ENCODE data around the gene AXIN1. TPM values are rescaled to one million over a fixed set of nuclear protein-coding genes. Genes with fewer than 3 reads are reported as not detected.
A peak's percentile ranks its signal among the peaks of the same experiment; 100 is the strongest.

AXIN1 gene
- total and polyA plus RNA-seq, 9 of the 15 experiments (the other 6 are each of a cell fraction or from before 2014, with no cell fraction given), result 0.42 to 58.0 (median 25.9) TPM

DNA sequence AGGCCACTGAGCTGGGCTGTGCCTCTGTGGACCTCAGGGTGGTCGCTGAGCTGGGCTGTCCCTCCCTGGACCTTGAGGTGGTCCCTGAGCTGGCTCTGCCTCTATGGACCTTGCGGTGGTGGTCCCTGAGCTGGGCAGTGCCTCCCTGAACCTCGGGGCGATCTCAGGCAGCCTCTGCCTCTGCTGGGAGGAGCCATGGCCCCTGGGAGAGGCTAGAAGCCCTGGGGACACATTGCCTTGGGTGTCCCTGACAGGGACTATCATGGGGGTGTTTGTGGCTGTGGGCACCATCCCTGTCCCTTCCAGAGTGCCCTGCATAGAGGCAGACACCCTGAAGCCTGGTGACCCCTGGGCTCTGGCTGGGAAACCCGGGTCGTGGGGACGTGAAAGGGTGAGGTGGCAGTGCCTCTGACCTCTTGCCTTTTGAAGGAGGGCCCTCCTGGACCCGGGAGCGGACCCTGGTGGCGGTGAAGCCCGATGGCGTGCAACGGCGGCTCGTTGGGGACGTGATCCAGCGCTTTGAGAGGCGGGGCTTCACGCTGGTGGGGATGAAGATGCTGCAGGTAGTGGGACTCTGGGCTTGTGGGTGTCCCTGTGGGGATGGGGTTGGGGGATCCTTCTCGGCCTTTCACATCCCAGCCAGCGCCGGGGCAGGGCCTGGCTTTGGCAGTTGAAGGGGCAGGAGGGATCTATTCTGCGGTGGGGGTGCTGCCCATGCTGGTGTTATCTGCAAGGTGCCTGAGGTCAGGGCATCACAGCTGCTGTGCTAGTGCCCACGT, 46.2 kb upstream of the AXIN1 start (continued):
- no peak for TF ChIP-seq TAF15 (IDR thresholded peaks at IDR 0.05; ENCODE audit: low read depth, low read length)
- TF ChIP-seq FUS (optimal IDR thresholded peaks at IDR 0.05; ENCODE audit: low read depth, low read length), result no peak
- no peak for TF ChIP-seq SOX6 (IDR thresholded peaks at IDR 0.05)
- TF ChIP-seq CREM (IDR thresholded peaks at IDR 0.05; ENCODE audit: low read depth), result 0 out of 2 replicates have a peak, but pooled peaks have one; percentile 20
- no peak for TF ChIP-seq PHB (CRISPR knock-in tag; IDR thresholded peaks at IDR 0.05)
- no peak for TF ChIP-seq CCAR2 (IDR thresholded peaks at IDR 0.05; ENCODE audit: low read depth, low read length)
- no peak for TF ChIP-seq ZSCAN29 (IDR thresholded peaks at IDR 0.05)
- TF ChIP-seq SIX5 (IDR thresholded peaks at IDR 0.05; ENCODE audit: borderline replicate concordance in 1 of 2, insufficient read depth in 1 of 2, low read depth in 1 of 2, low read length in 2 of 2), result 0 out of 4 replicates have a peak, but pooled peaks of 1 of the 2 experiments have one; percentile 13
- TF ChIP-seq KAT7 (CRISPR knock-in tag; IDR thresholded peaks at IDR 0.05; ENCODE audit: borderline replicate concordance), result no peak
- peak in 1 of 2 experiments; percentile 27; a peak in 1 of 4 replicates for TF ChIP-seq KDM1A (IDR thresholded peaks at IDR 0.05)
- TF ChIP-seq, protein P1, sequence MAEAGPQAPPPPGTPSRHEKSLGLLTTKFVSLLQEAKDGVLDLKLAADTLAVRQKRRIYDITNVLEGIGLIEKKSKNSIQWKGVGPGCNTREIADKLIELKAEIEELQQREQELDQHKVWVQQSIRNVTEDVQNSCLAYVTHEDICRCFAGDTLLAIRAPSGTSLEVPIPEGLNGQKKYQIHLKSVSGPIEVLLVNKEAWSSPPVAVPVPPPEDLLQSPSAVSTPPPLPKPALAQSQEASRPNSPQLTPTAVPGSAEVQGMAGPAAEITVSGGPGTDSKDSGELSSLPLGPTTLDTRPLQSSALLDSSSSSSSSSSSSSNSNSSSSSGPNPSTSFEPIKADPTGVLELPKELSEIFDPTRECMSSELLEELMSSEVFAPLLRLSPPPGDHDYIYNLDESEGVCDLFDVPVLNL (CRISPR knock-in tag; IDR thresholded peaks at IDR 0.05; ENCODE audit: low read depth), result no peak
- TF ChIP-seq, protein P2, sequence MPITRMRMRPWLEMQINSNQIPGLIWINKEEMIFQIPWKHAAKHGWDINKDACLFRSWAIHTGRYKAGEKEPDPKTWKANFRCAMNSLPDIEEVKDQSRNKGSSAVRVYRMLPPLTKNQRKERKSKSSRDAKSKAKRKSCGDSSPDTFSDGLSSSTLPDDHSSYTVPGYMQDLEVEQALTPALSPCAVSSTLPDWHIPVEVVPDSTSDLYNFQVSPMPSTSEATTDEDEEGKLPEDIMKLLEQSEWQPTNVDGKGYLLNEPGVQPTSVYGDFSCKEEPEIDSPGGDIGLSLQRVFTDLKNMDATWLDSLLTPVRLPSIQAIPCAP (CRISPR knock-in tag; IDR thresholded peaks at IDR 0.05; ENCODE audit: borderline replicate concordance), result no peak
- TF ChIP-seq, protein P3, sequence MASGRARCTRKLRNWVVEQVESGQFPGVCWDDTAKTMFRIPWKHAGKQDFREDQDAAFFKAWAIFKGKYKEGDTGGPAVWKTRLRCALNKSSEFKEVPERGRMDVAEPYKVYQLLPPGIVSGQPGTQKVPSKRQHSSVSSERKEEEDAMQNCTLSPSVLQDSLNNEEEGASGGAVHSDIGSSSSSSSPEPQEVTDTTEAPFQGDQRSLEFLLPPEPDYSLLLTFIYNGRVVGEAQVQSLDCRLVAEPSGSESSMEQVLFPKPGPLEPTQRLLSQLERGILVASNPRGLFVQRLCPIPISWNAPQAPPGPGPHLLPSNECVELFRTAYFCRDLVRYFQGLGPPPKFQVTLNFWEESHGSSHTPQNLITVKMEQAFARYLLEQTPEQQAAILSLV (tag; IDR thresholded peaks at IDR 0.05), result no peak
- no peak for TF ChIP-seq RFX5 (IDR thresholded peaks at IDR 0.05; ENCODE audit: low read depth, low read length)
- TF ChIP-seq, protein P4, sequence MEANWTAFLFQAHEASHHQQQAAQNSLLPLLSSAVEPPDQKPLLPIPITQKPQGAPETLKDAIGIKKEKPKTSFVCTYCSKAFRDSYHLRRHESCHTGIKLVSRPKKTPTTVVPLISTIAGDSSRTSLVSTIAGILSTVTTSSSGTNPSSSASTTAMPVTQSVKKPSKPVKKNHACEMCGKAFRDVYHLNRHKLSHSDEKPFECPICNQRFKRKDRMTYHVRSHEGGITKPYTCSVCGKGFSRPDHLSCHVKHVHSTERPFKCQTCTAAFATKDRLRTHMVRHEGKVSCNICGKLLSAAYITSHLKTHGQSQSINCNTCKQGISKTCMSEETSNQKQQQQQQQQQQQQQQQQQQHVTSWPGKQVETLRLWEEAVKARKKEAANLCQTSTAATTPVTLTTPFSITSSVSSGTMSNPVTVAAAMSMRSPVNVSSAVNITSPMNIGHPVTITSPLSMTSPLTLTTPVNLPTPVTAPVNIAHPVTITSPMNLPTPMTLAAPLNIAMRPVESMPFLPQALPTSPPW (CRISPR knock-in tag; IDR thresholded peaks at IDR 0.05), result no peak
- no peak for TF ChIP-seq CBFA2T3 (IDR thresholded peaks at IDR 0.05)
- TF ChIP-seq BDP1 (IDR thresholded peaks at IDR 0.05; ENCODE audit: insufficient read depth, insufficient read length), result no peak
- TF ChIP-seq, protein P5, sequence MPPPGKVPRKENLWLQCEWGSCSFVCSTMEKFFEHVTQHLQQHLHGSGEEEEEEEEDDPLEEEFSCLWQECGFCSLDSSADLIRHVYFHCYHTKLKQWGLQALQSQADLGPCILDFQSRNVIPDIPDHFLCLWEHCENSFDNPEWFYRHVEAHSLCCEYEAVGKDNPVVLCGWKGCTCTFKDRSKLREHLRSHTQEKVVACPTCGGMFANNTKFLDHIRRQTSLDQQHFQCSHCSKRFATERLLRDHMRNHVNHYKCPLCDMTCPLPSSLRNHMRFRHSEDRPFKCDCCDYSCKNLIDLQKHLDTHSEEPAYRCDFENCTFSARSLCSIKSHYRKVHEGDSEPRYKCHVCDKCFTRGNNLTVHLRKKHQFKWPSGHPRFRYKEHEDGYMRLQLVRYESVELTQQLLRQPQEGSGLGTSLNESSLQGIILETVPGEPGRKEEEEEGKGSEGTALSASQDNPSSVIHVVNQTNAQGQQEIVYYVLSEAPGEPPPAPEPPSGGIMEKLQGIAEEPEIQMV (tag; conservative IDR thresholded peaks at IDR 0.05; ENCODE audit: low read depth), result no peak
- TF ChIP-seq, protein P6, sequence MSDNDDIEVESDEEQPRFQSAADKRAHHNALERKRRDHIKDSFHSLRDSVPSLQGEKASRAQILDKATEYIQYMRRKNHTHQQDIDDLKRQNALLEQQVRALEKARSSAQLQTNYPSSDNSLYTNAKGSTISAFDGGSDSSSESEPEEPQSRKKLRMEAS (CRISPR knock-in tag; IDR thresholded peaks at IDR 0.05), result no peak; the same call in 1 of the 2 replicates
- TF ChIP-seq PHF21A (IDR thresholded peaks at IDR 0.05; ENCODE audit: borderline replicate concordance, low read depth), result no peak

Data from K562 (cell line).